ENCODE data around the gene FOXA1.

GRCh38 chr14:37623426-37623951, 28.4 kb upstream of the FOXA1 start:
- TF ChIP-seq, protein P1, sequence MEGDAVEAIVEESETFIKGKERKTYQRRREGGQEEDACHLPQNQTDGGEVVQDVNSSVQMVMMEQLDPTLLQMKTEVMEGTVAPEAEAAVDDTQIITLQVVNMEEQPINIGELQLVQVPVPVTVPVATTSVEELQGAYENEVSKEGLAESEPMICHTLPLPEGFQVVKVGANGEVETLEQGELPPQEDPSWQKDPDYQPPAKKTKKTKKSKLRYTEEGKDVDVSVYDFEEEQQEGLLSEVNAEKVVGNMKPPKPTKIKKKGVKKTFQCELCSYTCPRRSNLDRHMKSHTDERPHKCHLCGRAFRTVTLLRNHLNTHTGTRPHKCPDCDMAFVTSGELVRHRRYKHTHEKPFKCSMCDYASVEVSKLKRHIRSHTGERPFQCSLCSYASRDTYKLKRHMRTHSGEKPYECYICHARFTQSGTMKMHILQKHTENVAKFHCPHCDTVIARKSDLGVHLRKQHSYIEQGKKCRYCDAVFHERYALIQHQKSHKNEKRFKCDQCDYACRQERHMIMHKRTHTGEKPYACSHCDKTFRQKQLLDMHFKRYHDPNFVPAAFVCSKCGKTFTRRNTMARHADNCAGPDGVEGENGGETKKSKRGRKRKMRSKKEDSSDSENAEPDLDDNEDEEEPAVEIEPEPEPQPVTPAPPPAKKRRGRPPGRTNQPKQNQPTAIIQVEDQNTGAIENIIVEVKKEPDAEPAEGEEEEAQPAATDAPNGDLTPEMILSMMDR (IDR thresholded peaks at IDR 0.05 in 4 of 5, conservative IDR thresholded peaks at IDR 0.05 in 1 of 5): no peak
- no peak for TF ChIP-seq POLR2A (IDR thresholded peaks at IDR 0.05)

Data from gastrocnemius medialis (tissue), 4 donors.